Subcutaneous adipose tissue (tissue), 4 donors: ENCODE data around the gene HYAL1. TPM values are rescaled to one million over a fixed set of nuclear protein-coding genes. Genes with fewer than 3 reads are reported as not detected.

Experiments
- total RNA-seq, 4 donors: library from RNA; depleted of rRNA; stranded (reverse); fragments of >200 nt; gene quantifications; one replicate each; pipeline ENCODE4 v1.1.0, GENCODE V29; 2016
- TF ChIP-seq, protein P1 (sequence below): fragments of 450-650 bp; IDR thresholded peaks from one replicate; pipeline ENCODE4 v1.5.1; 2016; ENCODE audit warnings: low read depth, mild to moderate bottlenecking, control low read depth, antibody characterized with exemption, moderate library complexity

The HYAL1 gene
- total RNA-seq, 4 donors from 2014 or later: 3.1 to 13.8 (median 4.7) TPM

DNA sequence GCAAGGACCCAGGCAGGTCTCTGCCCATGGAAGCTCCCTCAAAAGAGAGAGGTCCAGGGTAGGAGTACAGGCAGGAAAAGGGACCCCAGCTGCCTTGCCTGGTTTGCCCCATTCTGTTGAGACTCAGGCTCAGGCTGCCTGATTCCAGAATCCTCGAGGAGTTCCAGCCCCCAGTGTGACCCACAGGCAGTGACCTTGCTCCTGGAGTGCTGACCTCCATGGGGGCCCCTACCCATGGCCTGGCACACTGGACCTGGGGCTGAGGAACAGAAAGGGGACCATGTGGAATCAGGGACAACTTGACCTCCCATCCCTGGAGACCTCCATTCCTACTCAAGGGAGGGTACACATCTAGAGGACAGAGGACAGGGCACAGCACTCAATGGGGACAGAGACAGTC lies 37.8 kb downstream of the HYAL1 start:
- TF ChIP-seq, protein P1, sequence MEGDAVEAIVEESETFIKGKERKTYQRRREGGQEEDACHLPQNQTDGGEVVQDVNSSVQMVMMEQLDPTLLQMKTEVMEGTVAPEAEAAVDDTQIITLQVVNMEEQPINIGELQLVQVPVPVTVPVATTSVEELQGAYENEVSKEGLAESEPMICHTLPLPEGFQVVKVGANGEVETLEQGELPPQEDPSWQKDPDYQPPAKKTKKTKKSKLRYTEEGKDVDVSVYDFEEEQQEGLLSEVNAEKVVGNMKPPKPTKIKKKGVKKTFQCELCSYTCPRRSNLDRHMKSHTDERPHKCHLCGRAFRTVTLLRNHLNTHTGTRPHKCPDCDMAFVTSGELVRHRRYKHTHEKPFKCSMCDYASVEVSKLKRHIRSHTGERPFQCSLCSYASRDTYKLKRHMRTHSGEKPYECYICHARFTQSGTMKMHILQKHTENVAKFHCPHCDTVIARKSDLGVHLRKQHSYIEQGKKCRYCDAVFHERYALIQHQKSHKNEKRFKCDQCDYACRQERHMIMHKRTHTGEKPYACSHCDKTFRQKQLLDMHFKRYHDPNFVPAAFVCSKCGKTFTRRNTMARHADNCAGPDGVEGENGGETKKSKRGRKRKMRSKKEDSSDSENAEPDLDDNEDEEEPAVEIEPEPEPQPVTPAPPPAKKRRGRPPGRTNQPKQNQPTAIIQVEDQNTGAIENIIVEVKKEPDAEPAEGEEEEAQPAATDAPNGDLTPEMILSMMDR: no peak

DNA sequence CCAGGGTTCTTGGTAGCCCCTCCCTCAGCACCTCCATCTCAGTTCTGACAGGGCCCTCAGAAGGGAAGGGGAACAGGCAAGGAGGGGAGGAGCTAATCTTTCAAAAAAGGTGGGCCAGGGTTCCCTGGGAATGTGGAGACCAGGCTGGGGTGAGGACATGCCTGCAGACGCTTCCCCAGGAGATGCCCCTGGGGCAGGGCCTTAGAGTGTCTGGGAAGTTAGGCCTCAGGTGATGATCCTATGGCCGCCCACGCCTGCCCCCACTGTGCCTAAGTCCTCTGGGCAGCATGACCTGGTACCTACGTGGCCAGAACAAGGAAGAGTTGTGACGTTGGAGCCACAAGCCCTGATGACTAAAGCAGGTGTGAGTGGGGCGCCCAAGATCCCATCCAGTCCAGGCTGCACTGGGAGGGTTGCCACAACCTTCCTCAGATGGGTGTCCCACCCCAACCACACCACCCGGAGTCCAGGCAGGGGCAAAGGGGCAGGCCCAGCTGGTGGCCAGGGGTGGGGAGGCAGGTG lies 38.3 kb downstream of the HYAL1 start:
- TF ChIP-seq, protein P1: no peak

DNA sequence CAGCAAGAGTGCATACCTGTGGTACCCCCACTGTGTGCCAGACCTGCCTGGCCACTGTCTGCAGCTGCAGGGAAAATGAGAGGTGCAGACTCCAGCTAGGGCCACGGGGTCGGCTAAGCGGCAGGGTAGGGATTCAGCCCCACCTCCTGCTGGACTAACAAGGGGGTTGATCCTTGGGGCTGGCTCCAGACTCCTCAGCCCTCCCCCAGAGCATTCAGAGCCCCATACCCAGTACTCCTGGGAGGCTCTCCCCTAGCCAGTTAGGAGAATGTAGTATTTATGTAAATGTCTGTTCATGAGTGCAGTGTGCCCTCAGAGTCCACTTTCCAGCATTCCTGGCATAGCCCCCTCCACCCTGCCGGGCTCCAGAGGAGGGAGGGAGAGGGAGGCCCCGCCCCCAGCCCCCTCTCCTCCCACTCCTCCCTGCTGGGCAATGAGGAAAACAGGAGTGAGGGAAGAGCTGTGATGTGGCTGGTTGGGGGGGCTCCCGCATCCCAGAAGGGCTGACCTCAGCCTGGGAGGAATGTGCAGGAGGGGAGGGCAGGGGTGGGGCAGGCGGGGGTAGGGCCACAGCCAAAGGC lies 38.9 kb downstream of the HYAL1 start:
- TF ChIP-seq, protein P1: no peak

DNA sequence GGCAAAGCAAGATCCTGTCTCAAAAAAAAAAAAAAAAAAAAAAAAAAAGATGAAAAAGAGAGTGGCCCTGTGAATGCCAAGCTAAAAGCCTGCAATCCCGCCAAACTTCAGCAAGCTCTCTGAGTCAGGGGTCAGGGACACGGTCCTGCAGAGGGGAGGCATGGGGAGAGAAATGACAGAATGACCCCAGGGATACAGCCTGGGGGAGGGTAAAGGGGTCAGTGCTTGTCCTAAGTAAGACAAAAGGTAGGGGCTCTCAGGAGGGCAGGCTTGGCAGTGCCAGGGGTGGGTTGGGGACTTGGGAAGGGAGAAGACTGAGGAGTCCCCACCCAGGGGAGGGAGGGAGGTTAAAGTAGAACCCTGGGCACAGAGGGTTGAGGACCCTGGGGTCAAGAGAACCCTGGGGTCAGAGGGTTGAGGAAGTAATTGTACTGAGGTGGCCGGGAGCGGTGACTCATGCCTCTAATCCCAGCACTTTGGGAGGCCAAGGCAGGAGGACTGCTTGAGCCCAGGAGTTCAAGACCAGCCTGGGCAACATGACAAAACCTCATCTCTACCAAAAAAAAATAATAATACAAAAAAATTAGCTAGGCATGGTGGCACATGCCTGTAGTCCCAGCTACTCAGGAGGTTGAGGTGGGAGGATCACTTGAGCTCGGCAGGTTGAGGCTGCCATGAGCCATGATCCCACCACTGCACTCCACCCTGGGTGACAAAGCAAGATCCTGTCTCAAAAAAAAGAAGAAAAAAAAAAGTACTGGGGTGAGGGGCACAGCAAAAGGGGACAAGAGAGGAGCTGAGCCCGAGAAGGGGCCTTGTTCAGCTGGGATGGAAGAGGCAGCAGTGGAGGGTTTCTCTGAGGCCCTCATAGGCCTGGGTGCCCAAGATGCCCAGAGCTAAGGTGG lies 39.6 kb downstream of the HYAL1 start:
- TF ChIP-seq, protein P1: no peak

DNA sequence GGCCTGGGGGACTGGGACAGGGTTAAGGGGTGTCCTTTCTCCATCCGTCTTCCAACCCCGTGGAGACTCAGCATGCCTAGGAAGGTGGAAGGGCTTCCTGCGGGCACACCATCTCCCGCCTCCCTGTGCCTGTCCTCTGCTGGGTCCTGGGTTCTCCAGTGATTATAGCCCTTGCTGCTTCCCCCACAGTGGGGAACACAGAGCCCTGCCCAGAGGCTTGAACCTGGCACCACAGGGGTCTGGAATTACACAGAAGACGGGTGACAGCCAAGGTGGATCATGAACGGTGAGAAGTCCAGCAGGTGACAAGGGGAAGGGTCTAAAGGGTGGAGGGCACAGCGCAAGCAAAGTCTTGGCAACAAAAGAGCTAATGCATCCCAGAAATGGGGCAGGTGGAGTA lies 40.6 kb downstream of the HYAL1 start:
- TF ChIP-seq, protein P1: no peak

DNA sequence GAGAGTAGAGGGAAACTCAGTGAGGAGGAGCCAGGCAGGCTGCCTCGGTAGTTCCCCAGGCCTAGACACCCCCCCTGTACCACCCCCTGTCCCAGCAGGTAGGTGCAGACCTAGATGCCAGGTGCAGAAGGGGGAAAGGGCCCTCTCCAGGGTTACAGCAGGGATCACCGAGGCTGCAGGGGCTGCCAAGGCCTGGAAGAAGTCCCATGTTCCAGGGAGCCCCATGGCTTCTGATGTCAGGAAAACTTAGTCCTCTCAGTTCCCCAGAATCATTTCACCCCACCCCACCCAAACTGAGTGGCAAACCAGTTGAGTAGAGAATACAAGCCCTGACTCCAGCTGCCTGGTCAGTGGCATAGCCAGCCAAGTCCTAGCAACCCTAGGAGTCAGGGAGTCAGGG lies 41.9 kb downstream of the HYAL1 start:
- TF ChIP-seq, protein P1: no peak

DNA sequence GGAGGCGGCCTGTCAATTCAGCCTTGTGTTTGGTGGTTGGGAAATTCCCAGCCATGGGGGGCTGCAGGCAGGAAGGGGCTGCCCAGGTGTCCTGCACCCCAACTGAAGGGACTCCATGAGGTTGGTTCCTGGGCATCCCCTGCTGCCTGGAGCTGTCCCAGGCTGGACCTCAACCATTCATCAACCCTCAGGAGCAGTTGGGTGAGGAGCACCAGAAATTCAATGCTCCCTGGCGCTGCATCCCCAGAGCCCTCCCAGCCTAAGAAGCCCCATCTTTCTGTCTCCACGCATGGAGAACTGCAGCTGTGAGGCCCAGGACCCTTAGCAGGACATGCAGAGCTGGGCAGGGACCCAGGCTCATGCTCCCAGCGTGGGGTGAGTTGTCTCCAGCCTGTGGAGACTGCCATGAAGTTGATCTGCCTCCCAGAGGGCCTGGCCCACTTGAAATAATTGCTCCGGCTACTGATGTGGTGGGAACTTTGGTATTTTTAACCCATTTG lies 42.4 kb downstream of the HYAL1 start:
- TF ChIP-seq, protein P1: no peak
